K562 (cell line): ENCODE measurements around the gene PLEKHA8. TPM values are rescaled to one million over a fixed set of nuclear protein-coding genes. Genes with fewer than 3 reads are reported as not detected.

Experiments used
- ARID4B ChIP-seq: sonication (generic); formaldehyde crosslinking; IDR thresholded peaks from 2 replicates; pipeline ENCODE4 v1.8.0; 2022; ENCODE audit warnings: mild to moderate bottlenecking, missing genetic modification reagents
- ATF3 ChIP-seq, 2 experiments: fragments of 450-650 bp in 1 of 2; sonication (generic) in 1 of 2; formaldehyde crosslinking in 1 of 2; IDR thresholded peaks in 1 of 2; conservative IDR thresholded peaks in 1 of 2; 2 replicates each; pipeline versions ENCODE4 v1.6.1 to v1.8.1; 2016 to 2023; ENCODE audit warnings: mild to moderate bottlenecking in 2 of 2, moderate library complexity in 2 of 2, inconsistent platforms in 1 of 2, missing genetic modification reagents in 1 of 2
- ATF4 ChIP-seq: fragments of 450-650 bp; formaldehyde crosslinking; IDR thresholded peaks from 2 replicates; pipeline ENCODE4 v1.4.0; 2022; ENCODE audit warnings: mild to moderate bottlenecking, moderate library complexity
- CBFB ChIP-seq: sonication (generic); formaldehyde crosslinking; IDR thresholded peaks from 2 replicates; pipeline ENCODE4 v1.4.0; 2020; ENCODE audit warnings: mild to moderate bottlenecking, missing genetic modification reagents
- CREB1 ChIP-seq, 2 experiments: sonication (generic) in 1 of 2; formaldehyde crosslinking in 1 of 2; IDR thresholded peaks; 2 replicates each; pipeline versions ENCODE4 v1.6.1 to v1.8.0; 2012 to 2022; ENCODE audit warnings: inconsistent platforms in 1 of 2, mild to moderate bottlenecking in 1 of 2, missing genetic modification reagents in 1 of 2, moderate library complexity in 1 of 2
- ETV5 ChIP-seq: sonication (generic); formaldehyde crosslinking; IDR thresholded peaks from 2 replicates; pipeline ENCODE4 v1.4.0; 2020; ENCODE audit warnings: low read depth, mild to moderate bottlenecking, missing genetic modification reagents
- FUS ChIP-seq: fragments of 200-400 bp; formaldehyde crosslinking; optimal IDR thresholded peaks from 2 replicates; pipeline ENCODE3; 2017; ENCODE audit warnings: low read depth, low read length
- HNRNPK ChIP-seq: fragments of 200-400 bp; formaldehyde crosslinking; IDR thresholded peaks from one replicate; pipeline ENCODE4 v1.6.1; 2018; ENCODE audit warnings: mild to moderate bottlenecking, low read depth, low read length; ENCODE audit not compliant: poor library complexity, severe bottlenecking
- KLF1 ChIP-seq: fragments of 450-650 bp; IDR thresholded peaks from 2 replicates; pipeline ENCODE4 v1.6.1; 2016; ENCODE audit warnings: missing genetic modification characterization, missing compliant biosample characterization
- KLF6 ChIP-seq: fragments of 250-450 bp; sonication (Bioruptor Pico); IDR thresholded peaks from 2 replicates; pipeline ENCODE4 v1.4.0; 2020; ENCODE audit warnings: mild to moderate bottlenecking, moderate library complexity, borderline replicate concordance
- MCM5 ChIP-seq: fragments of 450-650 bp; IDR thresholded peaks from 2 replicates; pipeline ENCODE4 v1.6.1; 2016; ENCODE audit warnings: low read depth
- NUFIP1 ChIP-seq: fragments of 450-650 bp; IDR thresholded peaks from 2 replicates; pipeline ENCODE4 v1.6.1; 2018; ENCODE audit not compliant: partially characterized antibody
- PHTF2 ChIP-seq: fragments of 250-450 bp; sonication (Bioruptor Pico); IDR thresholded peaks from 2 replicates; pipeline ENCODE4 v1.5.0; 2021; ENCODE audit warnings: mild to moderate bottlenecking
- U2AF2 ChIP-seq: fragments of 200-400 bp; formaldehyde crosslinking; optimal IDR thresholded peaks from 2 replicates; pipeline ENCODE3; 2017; ENCODE audit warnings: low read depth, mild to moderate bottlenecking, low read length
- ZC3H11A ChIP-seq: IDR thresholded peaks from 2 replicates; pipeline ENCODE4 v1.6.1; 2012; ENCODE audit warnings: low read depth, low read length, improper control_type of control experiment
- ZNF134 ChIP-seq: fragments of 250-450 bp; sonication (Bioruptor Pico); conservative IDR thresholded peaks from 2 replicates; pipeline ENCODE4 v1.4.0; 2020
- ZNF507 ChIP-seq: conservative IDR thresholded peaks from 2 replicates; pipeline ENCODE4 v1.6.1; 2017; ENCODE audit warnings: missing genetic modification characterization, missing compliant biosample characterization
- ZNF584 ChIP-seq: fragments of 200-800 bp; sonication (Bioruptor generic); IDR thresholded peaks from 2 replicates; pipeline ENCODE4 v1.6.1; 2016; ENCODE audit warnings: low read depth, mild to moderate bottlenecking, missing genetic modification characterization, missing compliant biosample characterization
- ZNF639 ChIP-seq, 2 experiments: fragments of 200-800 bp in 1 of 2; sonication (Bioruptor generic) in 1 of 2; sonication (generic) in 1 of 2; formaldehyde crosslinking in 1 of 2; IDR thresholded peaks in 1 of 2; conservative IDR thresholded peaks in 1 of 2; 2 replicates each; pipeline versions ENCODE4 v1.5.0 to v1.6.1; 2016 to 2020; ENCODE audit warnings: missing compliant biosample characterization in 1 of 2, missing genetic modification characterization in 1 of 2, missing genetic modification reagents in 1 of 2
- polyA plus RNA-seq, 8 experiments: library from polyadenylated mRNA; depleted of rRNA in 4 of 8; stranded (reverse) in 5 of 8; unstranded in 3 of 8; fragments of >200 nt; fragmentation: Nextera tagmentation in 2 of 8; fragmentation: Illumina TruSeq in 1 of 8; extraction: Ambion mirVana in 2 of 8; extraction: Trizol in 1 of 8; gene quantifications; 2 replicates each; pipeline versions ENCODE4 v1.2.1 to v1.2.3, GENCODE V29; 2011 to 2014; ENCODE audit warnings: inconsistent platforms in 1 of 8, missing spikeins in 1 of 8
- total RNA-seq, 7 experiments: library from RNA; depleted of rRNA in 6 of 7; stranded (reverse); fragments of >200 nt in 6 of 7; fragmentation: Illumina TruSeq in 2 of 7; extraction: Trizol in 2 of 7; gene quantifications; 2 replicates each; pipeline versions ENCODE4 v1.2.1 to v1.2.3, GENCODE V29; 2011 to 2021; ENCODE audit warnings: low replicate concordance in 1 of 7

PLEKHA8 gene
- total and polyA plus RNA-seq, 9 of the 15 experiments (the other 6 are each of a cell fraction or from before 2014, with no cell fraction given), result 3.2 to 16.3 (median 11.8) TPM

- TF ChIP-seq HNRNPK (no peak), ZNF584 (no peak), MCM5 (no peak), U2AF2 (no peak), ZC3H11A (no peak), FUS (no peak), ZNF134 (CRISPR knock-in tag) (no peak), ZNF639 (CRISPR knock-in tag; conservative IDR thresholded peaks at IDR 0.05 in 1 of 2, IDR thresholded peaks at IDR 0.05 in 1 of 2) (no peak; a peak in 1 of 4 replicates), KLF6 (CRISPR knock-in tag) (no peak), CREB1 (IDR thresholded peaks at IDR 0.05) (peak; percentile 57), CREB1 (CRISPR knock-in tag; IDR thresholded peaks at IDR 0.05) (peak; percentile 56; the same call in 1 of the 2 replicates), ATF4 (CRISPR knock-in tag) (no peak), ARID4B (CRISPR knock-in tag) (peak; percentile 14; the same call in 1 of the 2 replicates), CBFB (CRISPR knock-in tag) (no peak), ATF3 (IDR thresholded peaks at IDR 0.05) (peak; percentile 21; the same call in 1 of the 2 replicates), ATF3 (CRISPR knock-in tag; conservative IDR thresholded peaks at IDR 0.05) (0 out of 2 replicates have a peak, but pooled peaks have one; percentile 64), PHTF2 (CRISPR knock-in tag) (no peak), NUFIP1 (no peak), ETV5 (CRISPR knock-in tag) (peak; percentile 82), ZNF507 (tag) (no peak), KLF1 (no peak)
These were observed 1.8 kb upstream of the PLEKHA8 start, which contains the start of gene FKBP14 (continued) for GRCh38 chr7:30026229-30027064.
